CD14-positive monocyte (primary cell): Measurements from ENCODE around the gene SPECC1L. TPM values are rescaled to one million over a fixed set of nuclear protein-coding genes. Genes with fewer than 3 reads are reported as not detected.

Source experiments
- DNase-seq, 3 donors: peaks; one replicate each; pipeline ENCODE4 v3.0.0-alpha.2; 2011 to 2022
- H2AFZ ChIP-seq: 2 replicates; pipeline ENCODE4 v1.6.0; 2012; ENCODE audit warnings: mild to moderate bottlenecking, low read depth, low read length, inconsistent platforms; ENCODE audit not compliant: insufficient read depth, poor library complexity, severe bottlenecking
- H3K27ac ChIP-seq, 2 donors: 1 replicate in 1 of 2; 2 replicates in 1 of 2; pipeline ENCODE4 v1.5.1; 2012 to 2013; ENCODE audit warnings: low read length in 2 of 2, control low read depth in 1 of 2, inconsistent platforms in 1 of 2, low read depth in 1 of 2, mild to moderate bottlenecking in 1 of 2
- H3K27me3 ChIP-seq, 2 donors: one replicate each; pipeline versions ENCODE4 v1.6.0 to v1.6.1; 2011 to 2013; ENCODE audit warnings: low read length in 2 of 2; ENCODE audit not compliant: control insufficient read depth in 2 of 2, insufficient read depth in 2 of 2
- H3K36me3 ChIP-seq, 2 donors: replicated peaks in 1 of 2; 1 replicate in 1 of 2; 2 replicates in 1 of 2; pipeline versions ENCODE4 v1.5.1 to v1.6.1; 2012 to 2013; ENCODE audit warnings: low read length in 2 of 2, control low read depth in 1 of 2, inconsistent platforms in 1 of 2, mild to moderate bottlenecking in 1 of 2; ENCODE audit not compliant: insufficient read depth in 2 of 2, control insufficient read depth in 1 of 2
- H3K4me1 ChIP-seq, 2 donors: 1 replicate in 1 of 2; 2 replicates in 1 of 2; pipeline versions ENCODE4 v1.5.1 to v1.6.1; 2012 to 2013; ENCODE audit warnings: low read length in 2 of 2, control low read depth in 1 of 2, inconsistent platforms in 1 of 2, mild to moderate bottlenecking in 1 of 2, moderate library complexity in 1 of 2; ENCODE audit not compliant: insufficient read depth in 2 of 2, control insufficient read depth in 1 of 2
- H3K4me2 ChIP-seq: replicated peaks from 2 replicates; pipeline ENCODE3; 2012; ENCODE audit warnings: low read length, moderate library complexity, mild to moderate bottlenecking; ENCODE audit not compliant: poor library complexity, severe bottlenecking; ENCODE audit errors: extremely low read depth
- H3K4me3 ChIP-seq, 3 experiments: fragments of 200-600 bp in 1 of 3; sonication (generic) in 1 of 3; replicated peaks in 1 of 3; 1 replicate in 2 of 3; 2 replicates in 1 of 3; pipeline ENCODE4 v1.5.1; 2011 to 2013; ENCODE audit warnings: low read length in 3 of 3, mild to moderate bottlenecking in 3 of 3, control low read depth in 2 of 3, low read depth in 2 of 3, inconsistent platforms in 1 of 3, moderate library complexity in 1 of 3
- H3K79me2 ChIP-seq: 2 replicates; pipeline ENCODE4 v1.6.0; 2012; ENCODE audit warnings: mild to moderate bottlenecking, control low read depth, inconsistent platforms, low read length, moderate library complexity; ENCODE audit not compliant: insufficient read depth
- H3K9ac ChIP-seq: 2 replicates; pipeline ENCODE4 v1.6.0; 2017; ENCODE audit warnings: low read length, mild to moderate bottlenecking; ENCODE audit not compliant: insufficient read depth, poor library complexity, severe bottlenecking
- H3K9me3 ChIP-seq, 2 donors: replicated peaks in 1 of 2; 1 replicate in 1 of 2; 2 replicates in 1 of 2; pipeline versions ENCODE4 v1.5.1 to v1.6.1; 2012 to 2013; ENCODE audit warnings: low read length in 2 of 2, control low read depth in 1 of 2; ENCODE audit not compliant: control insufficient read depth in 1 of 2, insufficient read depth in 1 of 2
- H4K20me1 ChIP-seq: 2 replicates; pipeline ENCODE4 v1.6.0; 2012; ENCODE audit warnings: mild to moderate bottlenecking, low read length, control low read depth, moderate library complexity; ENCODE audit not compliant: insufficient read depth
- H3K27ac Mint-ChIP-seq, 7 donors: one replicate each; pipeline ENCODE4 v1.8.0; 2020; ENCODE audit warnings: mild to moderate bottlenecking in 7 of 7, mixed read lengths in 7 of 7, moderate library complexity in 6 of 7, inconsistent platforms in 2 of 7
- H3K27me3 Mint-ChIP-seq, 3 donors: one replicate each; pipeline ENCODE4 v1.8.0; 2021 to 2022; ENCODE audit warnings: low read depth in 3 of 3, mild to moderate bottlenecking in 3 of 3, mixed read lengths in 3 of 3, moderate library complexity in 3 of 3, inconsistent platforms in 1 of 3
- H3K36me3 Mint-ChIP-seq, 2 donors: one replicate each; pipeline ENCODE4 v1.8.0; 2020; ENCODE audit warnings: mixed read lengths in 2 of 2, inconsistent platforms in 1 of 2, mild to moderate bottlenecking in 1 of 2
- H3K4me1 Mint-ChIP-seq: one replicate; pipeline ENCODE4 v1.8.0; 2020; ENCODE audit warnings: mild to moderate bottlenecking, mixed read lengths
- H3K4me3 Mint-ChIP-seq, 2 donors: one replicate each; pipeline ENCODE4 v1.8.0; 2020; ENCODE audit warnings: mild to moderate bottlenecking in 2 of 2, mixed read lengths in 2 of 2, moderate library complexity in 1 of 2
- H3K9me3 Mint-ChIP-seq, 7 donors: one replicate each; pipeline ENCODE4 v1.8.0; 2020 to 2022; ENCODE audit warnings: mixed read lengths in 7 of 7, mild to moderate bottlenecking in 6 of 7, moderate library complexity in 6 of 7, inconsistent platforms in 2 of 7
- CTCF ChIP-seq: fragments of 200-600 bp; IDR thresholded peaks from one replicate; pipeline ENCODE4 v1.8.0; 2022; ENCODE audit warnings: antibody characterized with exemption, mild to moderate bottlenecking
- WGBS: methylation state at CpG from one replicate; pipeline ENCODE4 v1.1.5; 2013; ENCODE audit warnings: missing lambda C conversion rate; ENCODE audit not compliant: insufficient coverage; 5-methylcytosine and 5-hydroxymethylcytosine counted together
- intact Hi-C, 2 donors: fragments of 100-400 bp; cut with micrococcal nuclease; formaldehyde crosslinking; loops; one replicate each; pipeline versions ENCODE4 v1.15.0 to v1.15.1; 2023
- polyA plus RNA-seq, 3 donors: library from polyadenylated mRNA; depleted of rRNA in 1 of 3; unstranded in 2 of 3; stranded (reverse) in 1 of 3; fragments of 300-500 nt in 2 of 3; fragments of >200 nt in 1 of 3; fragmentation: Illumina TruSeq in 2 of 3; gene quantifications; 1 replicate in 2 of 3; 2 replicates in 1 of 3; pipeline ENCODE4 v1.2.3, GENCODE V29; 2012 to 2021

Gene SPECC1L
- polyA plus RNA-seq, 3 donors = 2.5 to 7.2 (median 4.9) TPM

DNA sequence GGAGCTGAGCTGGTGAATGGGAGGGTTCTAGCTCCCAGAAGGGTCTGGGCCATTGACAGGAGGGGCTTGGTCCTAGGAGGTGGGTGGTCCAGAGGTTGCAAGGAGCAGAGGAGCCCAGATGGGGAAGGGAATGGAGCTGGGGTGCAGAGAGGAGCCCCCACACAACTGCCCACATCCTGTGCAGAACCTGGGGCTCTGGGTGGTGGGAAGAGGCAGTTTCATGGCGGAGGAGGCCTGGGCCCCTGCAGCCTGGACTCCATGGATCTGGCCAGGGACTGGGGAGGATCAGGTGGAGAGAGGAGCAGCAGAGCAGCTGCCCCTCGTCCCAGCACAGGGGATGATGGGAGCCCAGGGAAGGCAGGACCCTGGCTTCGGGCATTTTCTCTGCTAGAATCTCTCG lies 155.8 kb downstream of the SPECC1L start:
- Histone ChIP-seq H3K4me3 (no peak overlapping the region), H3K9me3 (no peaks in the 10 kb centered on the region), H3K9ac (no peak overlapping the region), H4K20me1 (no peaks in the 10 kb centered on the region), H3K4me1 (peaks cover 62 to 81% of the 10 kb centered on the region in 2 donors), H3K27ac (no peak overlapping the region), H3K27me3 (no peaks in the 10 kb centered on the region), H3K4me2 (no peak overlapping the region), H3K36me3 (no peaks in the 10 kb centered on the region), H3K79me2 (peaks cover 72% of the 10 kb centered on the region), H2AFZ (no peak overlapping the region)
- intact Hi-C loops = loop anchor here in 1 of 2 donors (5.0 kb wide), 1 partner anchor 46 kb away; no protein-coding TSS in a partner anchor
- DNase-seq = no peak
- Mint-ChIP-seq H3K4me3 (peak overlapping the region in 1 of 2 donors; percentile 42), H3K4me1 (peaks cover 56% of the 10 kb centered on the region), H3K9me3 (no peaks in the 10 kb centered on the region), H3K27ac (peak overlapping the region in 6 of 7 donors; percentile 63 to 93 (median 82)), H3K27me3 (peaks cover 18 to 36% (median 20%) of the 10 kb centered on the region in 3 donors), H3K36me3 (peaks cover 21 to 29% of the 10 kb centered on the region in 2 donors)
- TF ChIP-seq CTCF = no peak
- WGBS = 100% methylated on average over 4 of the region's 4 CpGs

DNA sequence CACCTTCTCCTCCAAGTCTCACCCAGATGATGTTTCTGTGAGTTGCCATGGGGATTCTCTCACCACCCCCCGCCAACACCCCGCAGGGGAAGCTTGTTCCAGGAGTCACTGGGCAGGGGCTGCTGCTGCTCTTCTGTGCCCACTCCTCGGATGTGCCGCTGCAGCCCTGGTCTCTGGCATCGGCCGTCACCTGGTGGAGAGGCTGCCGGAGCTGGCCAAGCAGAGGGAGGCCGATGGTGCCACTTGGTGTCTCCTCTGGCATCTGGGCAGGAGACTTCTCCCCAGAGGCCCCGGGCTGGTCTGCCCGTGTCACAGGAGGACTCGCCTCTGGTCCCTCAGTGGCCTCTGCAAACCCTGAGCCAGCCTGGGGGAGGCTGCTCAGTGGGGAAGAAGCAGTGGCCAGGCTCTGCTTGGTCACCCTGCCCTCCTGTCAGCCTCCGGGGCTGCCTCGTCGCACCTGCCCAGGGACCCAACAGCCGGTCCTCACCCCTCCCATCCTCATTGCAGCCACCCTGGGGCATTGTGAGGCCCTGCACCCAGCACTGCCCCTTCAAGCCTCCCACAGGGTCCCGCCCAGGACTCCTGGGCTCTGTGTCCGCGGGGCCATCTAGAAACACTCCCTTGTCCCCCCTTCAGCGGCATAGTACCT lies 156.3 kb downstream of the SPECC1L start:
- Histone ChIP-seq H3K4me3 (peak overlapping the region in 1 of 3 experiments; percentile 32), H3K27me3 (no peaks in the 10 kb centered on the region), H3K27ac (peak overlapping the region in 1 of 2 donors; percentile 31), H3K4me1 (peaks cover 68 to 87% of the 10 kb centered on the region in 2 donors), H3K9me3 (no peaks in the 10 kb centered on the region), H3K36me3 (no peaks in the 10 kb centered on the region), H2AFZ (no peak overlapping the region), H3K79me2 (peaks cover 76% of the 10 kb centered on the region), H4K20me1 (no peaks in the 10 kb centered on the region), H3K9ac (peak overlapping the region; percentile 34), H3K4me2 (no peak overlapping the region)
- no peaks in the 10 kb centered on the region for H3K9me3 Mint-ChIP-seq
- H3K4me3 Mint-ChIP-seq = peak overlapping the region; percentile 62 to 72
- intact Hi-C loops = loop anchor here in 1 of 2 donors (5.0 kb wide), 1 partner anchor 45 kb away; no protein-coding TSS in a partner anchor
- H3K4me1 Mint-ChIP-seq = peaks cover 60% of the 10 kb centered on the region
- 70% methylated on average over 15 of the region's 19 CpGs for WGBS
- peaks cover 25 to 33% of the 10 kb centered on the region in 2 donors for H3K36me3 Mint-ChIP-seq
- H3K27me3 Mint-ChIP-seq = peaks cover 18 to 35% (median 20%) of the 10 kb centered on the region in 3 donors
- TF ChIP-seq CTCF = no peak
- no peak for DNase-seq
- peak overlapping the region in 6 of 7 donors; percentile 53 to 93 (median 82) for H3K27ac Mint-ChIP-seq
